K562 (cell line): Measurements from ENCODE around the gene ANKRD13D. TPM values are rescaled to one million over a fixed set of nuclear protein-coding genes. Genes with fewer than 3 reads are reported as not detected.
A peak's percentile ranks its signal among the peaks of the same experiment; 100 is the strongest.

Source experiments
- AFF4 ChIP-seq: sonication (generic); formaldehyde crosslinking; IDR thresholded peaks from 2 replicates; pipeline ENCODE4 v1.8.0; 2023; ENCODE audit warnings: mild to moderate bottlenecking, missing genetic modification reagents
- EHMT2 ChIP-seq: fragments of 450-650 bp; IDR thresholded peaks from 2 replicates; pipeline ENCODE4 v1.6.1; 2018; ENCODE audit warnings: antibody characterized with exemption
- ETS1 ChIP-seq: conservative IDR thresholded peaks from 2 replicates; pipeline ENCODE4 v1.6.1; 2011; ENCODE audit warnings: low read depth, mild to moderate bottlenecking, low read length; ENCODE audit not compliant: control insufficient read depth
- FOXP4 ChIP-seq: sonication (generic); formaldehyde crosslinking; IDR thresholded peaks from 2 replicates; pipeline ENCODE4 v1.8.0; 2022; ENCODE audit warnings: mild to moderate bottlenecking, missing genetic modification reagents, borderline replicate concordance
- GATA2 ChIP-seq: sonication (generic); formaldehyde crosslinking; IDR thresholded peaks from 2 replicates; pipeline ENCODE4 v1.4.0; 2020; ENCODE audit warnings: mild to moderate bottlenecking, missing genetic modification reagents
- HINFP ChIP-seq: fragments of 450-650 bp; conservative IDR thresholded peaks from 2 replicates; pipeline ENCODE4 v1.6.1; 2016; ENCODE audit warnings: missing genetic modification characterization, low read depth, mild to moderate bottlenecking, control low read depth, missing compliant biosample characterization
- LARP7 ChIP-seq: fragments of 450-650 bp; IDR thresholded peaks from 2 replicates; pipeline ENCODE4 v1.6.1; 2016
- NR4A1 ChIP-seq, 2 experiments: fragments of 250-450 bp in 1 of 2; fragments of 450-650 bp in 1 of 2; sonication (Bioruptor Pico) in 1 of 2; IDR thresholded peaks; 2 replicates each; pipeline versions ENCODE4 v1.4.0 to v1.6.1; 2016 to 2020; ENCODE audit warnings: mild to moderate bottlenecking in 2 of 2, missing compliant biosample characterization in 1 of 2, missing genetic modification characterization in 1 of 2, moderate library complexity in 1 of 2
- PHF21A ChIP-seq: fragments of 450-650 bp; IDR thresholded peaks from 2 replicates; pipeline ENCODE4 v1.6.1; 2017; ENCODE audit warnings: low read depth, borderline replicate concordance
- PHF8 ChIP-seq: fragments of 200-600 bp; sonication (generic); IDR thresholded peaks from 2 replicates; pipeline ENCODE4 v1.6.1; 2012; ENCODE audit warnings: mixed run types, mild to moderate bottlenecking, inconsistent platforms, low read length, moderate library complexity, borderline replicate concordance
- RBM14 ChIP-seq: fragments of 200-400 bp; formaldehyde crosslinking; IDR thresholded peaks from 2 replicates; pipeline ENCODE4 v1.6.1; 2018; ENCODE audit warnings: low read depth, mild to moderate bottlenecking, low read length, moderate library complexity, borderline replicate concordance; ENCODE audit not compliant: insufficient read depth
- UBTF ChIP-seq, 2 experiments: IDR thresholded peaks; 2 replicates each; pipeline ENCODE4 v1.6.1; 2012; ENCODE audit warnings: improper control_type of control experiment in 2 of 2, low read depth in 2 of 2, low read length in 2 of 2, borderline replicate concordance in 1 of 2
- ZC3H8 ChIP-seq: fragments of 450-650 bp; IDR thresholded peaks from 2 replicates; pipeline ENCODE4 v1.6.1; 2017
- ZNF12 ChIP-seq: sonication (generic); formaldehyde crosslinking; IDR thresholded peaks from 2 replicates; pipeline ENCODE4 v1.4.0; 2020; ENCODE audit warnings: mild to moderate bottlenecking, missing genetic modification reagents
- ZNF717 ChIP-seq: fragments of 250-450 bp; sonication (Bioruptor Pico); IDR thresholded peaks from 2 replicates; pipeline ENCODE4 v1.5.0; 2021
- polyA plus RNA-seq, 8 experiments: library from polyadenylated mRNA; depleted of rRNA in 4 of 8; stranded (reverse) in 5 of 8; unstranded in 3 of 8; fragments of >200 nt; fragmentation: Nextera tagmentation in 2 of 8; fragmentation: Illumina TruSeq in 1 of 8; extraction: Ambion mirVana in 2 of 8; extraction: Trizol in 1 of 8; gene quantifications; 2 replicates each; pipeline versions ENCODE4 v1.2.1 to v1.2.3, GENCODE V29; 2011 to 2014; ENCODE audit warnings: inconsistent platforms in 1 of 8, missing spikeins in 1 of 8
- total RNA-seq, 7 experiments: library from RNA; depleted of rRNA in 6 of 7; stranded (reverse); fragments of >200 nt in 6 of 7; fragmentation: Illumina TruSeq in 2 of 7; extraction: Trizol in 2 of 7; gene quantifications; 2 replicates each; pipeline versions ENCODE4 v1.2.1 to v1.2.3, GENCODE V29; 2011 to 2021; ENCODE audit warnings: low replicate concordance in 1 of 7

The ANKRD13D gene
- total and polyA plus RNA-seq, 9 of the 15 experiments (the other 6 are each of a cell fraction or from before 2014, with no cell fraction given): 0.94 to 40.9 (median 22.4) TPM

GRCh38 chr11:67317205-67317887 is 28.2 kb downstream of the ANKRD13D start (continued):
- TF ChIP-seq ETS1 (peak; percentile 81; the same call in 1 of the 2 replicates), ZC3H8 (no peak), ZNF717 (no peak), AFF4 (CRISPR knock-in tag) (no peak), ZNF12 (CRISPR knock-in tag) (no peak; the same call in 1 of the 2 replicates), EHMT2 (no peak), PHF21A (no peak), RBM14 (0 out of 2 replicates have a peak, but pooled peaks have one; percentile 18), PHF8 (peak; percentile 81; the same call in 1 of the 2 replicates), FOXP4 (CRISPR knock-in tag) (no peak), UBTF (IDR thresholded peaks at IDR 0.05; ENCODE audit: borderline replicate concordance in 1 of 2, low read depth in 2 of 2, low read length in 2 of 2) (no peak), LARP7 (no peak), GATA2 (CRISPR knock-in tag) (no peak), NR4A1 (CRISPR knock-in tag; IDR thresholded peaks at IDR 0.05) (no peak), NR4A1 (tag; IDR thresholded peaks at IDR 0.05) (no peak), HINFP (tag) (0 out of 2 replicates have a peak, but pooled peaks have one; percentile 36)
